KMS-11 (cell line): ENCODE measurements around the gene C9orf43.

Experiments
- H2AFZ ChIP-seq: fragments of 200-600 bp; sonication (generic); 2 replicates; pipeline ENCODE4 v1.6.1; 2016; ENCODE audit warnings: antibody characterized with exemption, mixed run types, low read depth
- H3K27ac ChIP-seq: fragments of 200-600 bp; sonication (generic); 2 replicates; pipeline ENCODE4 v1.6.1; 2016; ENCODE audit warnings: mild to moderate bottlenecking, mixed run types
- H3K27me3 ChIP-seq: fragments of 200-600 bp; sonication (generic); 2 replicates; pipeline ENCODE4 v1.6.1; 2017; ENCODE audit warnings: mild to moderate bottlenecking, low read depth, mixed run types, moderate library complexity; ENCODE audit not compliant: insufficient read depth
- H3K36me3 ChIP-seq: fragments of 200-600 bp; sonication (generic); 2 replicates; pipeline ENCODE4 v1.6.1; 2017; ENCODE audit warnings: mild to moderate bottlenecking, mixed run types; ENCODE audit not compliant: insufficient read depth
- H3K4me1 ChIP-seq: fragments of 200-600 bp; sonication (generic); 2 replicates; pipeline ENCODE4 v1.6.1; 2016; ENCODE audit warnings: mild to moderate bottlenecking, low read depth, mixed run types; ENCODE audit not compliant: poor library complexity, severe bottlenecking
- H3K4me2 ChIP-seq: fragments of 200-600 bp; sonication (generic); 2 replicates; pipeline ENCODE4 v1.7.0; 2016; ENCODE audit warnings: mild to moderate bottlenecking, mixed run types
- H3K4me3 ChIP-seq: fragments of 200-600 bp; sonication (generic); IDR thresholded peaks from 2 replicates; pipeline ENCODE4 v1.6.1; 2017; ENCODE audit warnings: low read depth, low read length, mixed read lengths; ENCODE audit not compliant: insufficient read depth
- H3K79me2 ChIP-seq: fragments of 200-600 bp; sonication (generic); 2 replicates; pipeline ENCODE4 v1.6.1; 2016; ENCODE audit warnings: low read depth, mixed run types; ENCODE audit not compliant: insufficient read depth
- H3K9ac ChIP-seq: fragments of 200-600 bp; sonication (generic); 2 replicates; pipeline ENCODE4 v1.6.1; 2016; ENCODE audit warnings: mild to moderate bottlenecking, mixed run types
- H4K20me1 ChIP-seq: fragments of 200-600 bp; sonication (generic); 2 replicates; pipeline ENCODE4 v1.6.1; 2016; ENCODE audit warnings: mild to moderate bottlenecking, mixed run types; ENCODE audit not compliant: insufficient read depth
- CTCF ChIP-seq: fragments of 200-600 bp; sonication (generic); conservative IDR thresholded peaks from 2 replicates; pipeline ENCODE4 v1.6.1; 2017; ENCODE audit warnings: low read depth, mild to moderate bottlenecking, antibody characterized with exemption, low read length, moderate library complexity, mixed read lengths

Gene C9orf43

GRCh38 chr9:113372059-113372458 lies 38.5 kb upstream of the C9orf43 start:
- no peak for TF ChIP-seq CTCF
- H3K27me3 ChIP-seq: no peaks in the 10 kb centered on the region
- H2AFZ ChIP-seq: no peak overlapping the region
- H3K27ac ChIP-seq: no peak overlapping the region
- peaks cover 8% of the 10 kb centered on the region for H3K4me1 ChIP-seq
- no peaks in the 10 kb centered on the region for H4K20me1 ChIP-seq
- H3K4me2 ChIP-seq: no peak overlapping the region
- no peak overlapping the region for H3K9ac ChIP-seq
- no peak overlapping the region for H3K4me3 ChIP-seq
- H3K36me3 ChIP-seq: no peaks in the 10 kb centered on the region
- peaks cover 7% of the 10 kb centered on the region; the same call in 1 of the 2 replicates for H3K79me2 ChIP-seq

GRCh38 chr9:113373256-113373655 lies 37.3 kb upstream of the C9orf43 start:
- H3K27ac ChIP-seq: no peak overlapping the region
- H3K4me2 ChIP-seq: no peak overlapping the region

GRCh38 chr9:113373676-113374392 lies 36.7 kb upstream of the C9orf43 start:
- H3K36me3 ChIP-seq: no peaks in the 10 kb centered on the region
- peaks cover 13% of the 10 kb centered on the region for H3K4me1 ChIP-seq
- H4K20me1 ChIP-seq: no peaks in the 10 kb centered on the region
- TF ChIP-seq CTCF: no peak
- no peaks in the 10 kb centered on the region for H3K27me3 ChIP-seq
- no peak overlapping the region for H3K9ac ChIP-seq
- no peak overlapping the region for H3K27ac ChIP-seq
- H2AFZ ChIP-seq: no peak overlapping the region
- H3K4me2 ChIP-seq: no peak overlapping the region
- peaks cover 7% of the 10 kb centered on the region; the same call in 1 of the 2 replicates for H3K79me2 ChIP-seq
- no peak overlapping the region for H3K4me3 ChIP-seq

More at GRCh38 chr9:113373256-113373655, 37.3 kb upstream of the C9orf43 start:
- Histone ChIP-seq H3K79me2 (peaks cover 7% of the 10 kb centered on the region; the same call in 1 of the 2 replicates), H3K27me3 (no peaks in the 10 kb centered on the region), H4K20me1 (no peaks in the 10 kb centered on the region), H3K4me3 (no peak overlapping the region), H3K36me3 (no peaks in the 10 kb centered on the region), H3K9ac (no peak overlapping the region), H3K4me1 (peaks cover 13% of the 10 kb centered on the region), H2AFZ (no peak overlapping the region)
- no peak for TF ChIP-seq CTCF

- Histone ChIP-seq H3K27ac (no peak overlapping the region; the same call in 1 of the 2 replicates), H3K4me1 (peaks cover 19% of the 10 kb centered on the region), H3K4me2 (peak overlapping the region; percentile 94), H3K9ac (peak overlapping the region; percentile 39; the same call in 1 of the 2 replicates), H3K27me3 (no peaks in the 10 kb centered on the region), H2AFZ (no peak overlapping the region), H3K79me2 (peaks cover 7% of the 10 kb centered on the region; the same call in 1 of the 2 replicates), H3K36me3 (no peaks in the 10 kb centered on the region), H4K20me1 (no peaks in the 10 kb centered on the region), H3K4me3 (no peak overlapping the region)
- TF ChIP-seq CTCF: no peak
These were observed 35.2 kb upstream of the C9orf43 start for GRCh38 chr9:113375057-113376023.
